HG03139 (cell line): ENCODE results near the gene ATP8A2.
"Not testable (repeated sequence)": the region's sequence is repeated elsewhere in the genome, so short reads cannot be mapped to it uniquely, and the experiment has no call there.

Experiments used
- ATAC-seq: cut with Tn5 transposase; IDR thresholded peaks from one replicate; pipeline ENCODE4 v1.9.1; 2021; ENCODE audit not compliant: unreplicated experiment

ATP8A2 gene

GRCh38 chr13:25371875-25372283 lies at the start of gene ATP8A2:
Gene ATP8A2 (plus strand): TSS chr13:25371974. CDS start chr13:25372213, 239 bp downstream.
- no peak for ATAC-seq

GRCh38 chr13:25324100-25324499 lies 47.7 kb upstream of the ATP8A2 start:
- no peak for ATAC-seq

GRCh38 chr13:25329706-25330105 lies 42.1 kb upstream of the ATP8A2 start:
- ATAC-seq: no peak

DNA sequence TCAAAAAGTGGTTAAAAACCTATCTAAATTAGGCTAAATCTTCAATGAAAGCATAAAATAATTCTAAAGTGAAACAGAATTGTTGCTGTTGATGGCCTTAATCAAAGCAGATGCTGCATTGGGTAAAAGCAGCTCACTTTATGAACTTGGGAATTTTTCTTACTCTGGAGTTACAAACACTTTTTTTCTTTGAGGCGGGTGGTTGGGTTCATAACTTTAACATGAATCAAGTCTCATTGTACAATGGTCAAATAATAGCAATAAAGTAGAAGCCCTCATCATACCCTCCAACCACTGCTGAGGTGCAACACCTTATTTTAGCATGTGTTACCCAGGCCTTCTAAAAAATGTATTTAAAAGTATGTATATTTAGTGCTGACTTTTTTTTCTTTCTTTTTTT lies 41.2 kb upstream of the ATP8A2 start:
- no peak for ATAC-seq

- ATAC-seq: no peak
Measured at GRCh38 chr13:25335856-25336255, 35.9 kb upstream of the ATP8A2 start.

GRCh38 chr13:25345576-25345975 lies 26.2 kb upstream of the ATP8A2 start:
- no peak for ATAC-seq

- ATAC-seq: no peak
Measured at GRCh38 chr13:25347151-25347550, 24.6 kb upstream of the ATP8A2 start.

DNA sequence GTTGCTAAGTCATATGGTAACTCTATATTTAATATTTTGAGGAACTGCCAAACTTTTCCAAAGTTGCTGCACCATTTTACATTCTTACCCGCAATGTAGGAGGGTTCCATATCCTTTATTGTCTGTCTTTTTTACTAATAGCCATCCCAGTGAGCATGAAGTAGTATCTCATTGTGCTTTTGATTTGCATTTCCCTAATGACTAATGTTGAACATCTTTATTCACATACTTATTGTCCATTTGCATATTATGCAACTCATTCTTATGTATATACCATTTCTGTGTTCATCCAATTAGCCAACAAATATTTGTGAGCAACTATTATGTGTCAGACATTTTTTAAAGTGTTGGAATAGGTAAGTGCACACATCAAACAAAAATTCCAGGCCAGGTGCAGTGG lies 20.4 kb upstream of the ATP8A2 start:
- no peak for ATAC-seq

DNA sequence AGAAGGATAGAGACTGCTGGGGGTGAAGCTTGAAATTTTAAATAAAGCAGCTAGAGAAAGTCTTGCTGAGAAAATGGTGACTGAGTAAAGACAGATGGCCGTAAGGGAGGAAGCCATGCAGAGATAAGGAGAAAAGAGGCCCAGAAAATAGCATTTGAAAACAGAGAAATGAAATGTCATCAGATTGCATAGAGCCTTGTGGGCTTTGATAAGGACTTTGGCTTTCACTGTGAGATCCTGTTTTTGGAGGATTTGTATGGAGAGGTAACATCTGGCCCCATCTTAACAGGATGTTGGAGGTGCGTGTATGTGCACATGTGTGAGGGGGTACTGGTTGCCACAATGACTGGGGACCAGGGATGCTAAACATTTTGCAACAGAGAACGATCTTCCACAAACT lies 19.5 kb upstream of the ATP8A2 start:
- ATAC-seq: no peak

GRCh38 chr13:25352806-25353205 lies 19.0 kb upstream of the ATP8A2 start:
- no peak for ATAC-seq

GRCh38 chr13:25353344-25353743 lies 18.4 kb upstream of the ATP8A2 start:
- ATAC-seq: no peak

- no peak for ATAC-seq
Measured at GRCh38 chr13:25354377-25354776, 17.4 kb upstream of the ATP8A2 start.

DNA sequence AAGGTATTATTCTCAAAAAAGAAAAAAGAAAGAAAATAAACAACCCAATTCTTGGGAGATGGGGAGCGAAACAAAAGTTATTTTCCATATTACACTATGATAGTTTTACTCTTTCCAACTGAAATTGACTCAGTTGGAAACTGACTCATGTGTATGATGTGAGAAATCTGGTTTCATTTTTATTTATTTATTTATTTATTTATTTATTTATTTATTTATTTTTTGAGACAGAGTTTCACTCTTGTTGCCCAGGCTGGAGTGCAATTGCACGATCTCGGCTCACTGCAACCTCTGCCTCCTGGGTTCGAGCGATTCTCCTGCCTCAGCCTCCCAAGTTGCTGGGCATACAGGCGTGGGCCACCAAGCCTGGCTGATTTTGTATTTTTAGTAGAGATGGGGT lies 11.3 kb upstream of the ATP8A2 start:
- not testable (repeated sequence) for ATAC-seq

- no peak for ATAC-seq
Measured at GRCh38 chr13:25365720-25366235, 6.0 kb upstream of the ATP8A2 start.

GRCh38 chr13:25371158-25371874 lies 458 bp upstream of the ATP8A2 start:
- no peak for ATAC-seq

DNA sequence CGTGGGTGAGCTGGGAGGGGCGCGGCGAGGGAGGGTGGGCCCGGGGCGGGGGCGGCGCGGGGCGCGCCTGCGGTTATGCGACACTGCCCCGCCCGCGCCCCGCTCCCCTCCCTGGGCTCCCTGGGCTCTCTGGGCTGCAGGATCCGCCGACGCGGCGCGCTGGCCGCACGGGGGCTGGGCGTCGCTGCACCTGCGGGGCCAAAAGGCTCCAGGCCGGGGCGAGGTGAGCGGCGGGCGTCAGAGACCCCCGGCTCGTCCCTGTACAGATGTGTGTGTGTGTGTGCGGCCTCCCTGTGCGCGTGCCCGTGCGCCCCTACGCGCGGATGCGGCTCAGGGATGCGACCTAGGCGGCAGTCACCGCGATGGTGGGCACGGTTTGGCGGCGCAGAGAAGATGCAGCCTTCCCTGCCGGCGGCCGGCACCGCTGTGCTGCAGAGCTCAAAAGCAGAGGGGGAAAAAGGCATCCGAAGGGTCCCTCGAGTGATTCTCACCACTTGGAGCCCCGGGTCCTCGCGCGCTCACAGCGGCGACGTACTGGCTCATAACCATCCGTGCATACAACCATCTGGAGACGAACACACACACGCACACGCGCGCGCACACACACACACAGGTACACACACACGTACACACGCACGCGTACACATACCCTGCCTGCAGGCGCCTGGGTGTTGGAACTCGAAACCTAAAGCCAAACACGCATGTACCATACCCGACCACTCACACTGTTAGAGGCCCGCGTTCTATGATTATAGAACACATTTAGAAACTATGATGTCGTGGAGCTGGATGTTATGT lies 709 bp downstream of the ATP8A2 start:
- ATAC-seq: no peak

DNA sequence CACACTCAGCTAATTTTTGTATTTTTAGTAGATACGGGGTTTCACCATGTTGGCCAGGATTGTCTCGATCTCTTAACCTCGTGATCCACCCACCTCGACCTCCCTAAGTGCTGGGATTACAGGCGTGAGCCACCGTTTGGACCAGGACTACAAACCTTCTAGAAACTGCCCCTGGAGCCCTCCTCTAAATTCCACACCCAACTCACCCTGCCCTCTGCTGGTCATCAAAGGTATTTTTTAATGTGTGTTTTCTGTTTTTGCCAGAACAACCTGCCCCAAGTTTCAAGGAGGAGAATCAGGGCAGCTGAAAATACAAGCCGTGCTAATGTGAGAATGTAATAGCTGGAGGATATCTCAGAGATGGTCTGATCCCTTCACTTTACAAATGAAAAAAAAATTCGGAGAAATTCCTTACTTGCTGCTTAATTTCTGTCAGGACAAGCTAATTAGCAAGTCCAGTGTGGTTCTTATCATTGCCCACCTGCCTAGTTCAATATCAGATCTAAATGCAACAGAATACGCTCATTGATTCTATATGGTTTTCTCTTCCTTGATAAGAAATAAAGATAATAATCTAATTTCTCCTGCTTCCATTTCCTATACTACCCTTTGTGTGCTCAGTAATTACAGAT lies 4.1 kb downstream of the ATP8A2 start:
- no peak for ATAC-seq

DNA sequence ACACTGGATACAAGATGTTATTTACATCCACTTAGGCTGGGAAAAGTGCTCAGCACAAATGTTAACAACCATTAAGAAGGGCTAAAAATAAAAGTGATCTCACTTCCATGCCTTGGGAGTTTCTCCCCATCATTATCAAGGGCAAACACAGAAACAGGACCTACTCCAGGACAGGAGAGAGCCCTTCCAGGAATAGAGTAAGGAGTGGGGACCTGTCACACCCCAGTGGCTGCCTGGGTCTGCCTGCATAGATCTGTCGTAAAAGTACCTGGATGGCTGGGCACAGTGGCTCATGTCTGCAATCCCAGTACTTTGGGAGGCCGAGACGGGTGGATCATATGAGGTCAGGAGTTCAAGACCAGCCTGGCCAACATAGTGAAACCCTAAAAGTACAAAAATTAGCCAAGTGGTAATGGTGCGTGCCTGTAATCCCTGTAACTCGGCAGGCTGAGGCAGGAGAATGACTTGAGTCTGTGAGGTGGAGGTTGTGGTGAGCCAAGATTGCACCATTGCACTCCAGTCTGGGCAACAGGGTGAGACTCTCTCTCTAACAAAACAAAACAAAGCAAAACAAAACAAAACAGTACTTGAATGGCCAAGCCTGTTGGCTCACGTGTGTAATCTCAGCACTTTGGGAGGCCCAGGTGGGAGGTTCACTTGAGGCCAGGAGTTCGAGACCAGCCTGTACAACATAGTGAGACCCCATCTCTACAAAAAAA lies 5.6 kb downstream of the ATP8A2 start:
- ATAC-seq: no peak

GRCh38 chr13:25378528-25378927 lies 6.8 kb downstream of the ATP8A2 start:
- no peak for ATAC-seq

- ATAC-seq: no peak
Measured at GRCh38 chr13:25379011-25379410, 7.2 kb downstream of the ATP8A2 start.

DNA sequence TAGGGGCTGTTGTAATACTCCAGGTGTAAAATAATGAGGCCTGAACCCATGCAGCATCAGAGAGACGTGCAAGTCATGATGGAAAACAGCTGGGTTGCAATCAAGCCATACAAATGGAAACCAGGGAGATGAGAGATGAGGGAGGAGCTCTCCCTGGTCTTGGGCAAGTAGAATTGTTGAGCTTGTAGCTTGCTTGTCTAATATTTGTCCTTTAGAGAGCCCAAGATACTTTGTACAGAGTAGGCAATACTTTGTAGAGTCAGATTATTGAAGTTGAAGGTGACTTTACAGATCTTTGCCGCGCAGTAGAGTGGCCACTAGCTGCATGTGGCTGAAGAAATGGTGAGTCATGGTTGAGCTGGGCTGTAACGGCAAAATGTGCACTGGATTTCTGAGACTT lies 8.3 kb downstream of the ATP8A2 start:
- no peak for ATAC-seq
